ENCODE data around the gene RAP2B.
"Not testable (repeated sequence)": the region's sequence is repeated elsewhere in the genome, so short reads cannot be mapped to it uniquely, and the experiment has no call there.

Gene RAP2B

DNA sequence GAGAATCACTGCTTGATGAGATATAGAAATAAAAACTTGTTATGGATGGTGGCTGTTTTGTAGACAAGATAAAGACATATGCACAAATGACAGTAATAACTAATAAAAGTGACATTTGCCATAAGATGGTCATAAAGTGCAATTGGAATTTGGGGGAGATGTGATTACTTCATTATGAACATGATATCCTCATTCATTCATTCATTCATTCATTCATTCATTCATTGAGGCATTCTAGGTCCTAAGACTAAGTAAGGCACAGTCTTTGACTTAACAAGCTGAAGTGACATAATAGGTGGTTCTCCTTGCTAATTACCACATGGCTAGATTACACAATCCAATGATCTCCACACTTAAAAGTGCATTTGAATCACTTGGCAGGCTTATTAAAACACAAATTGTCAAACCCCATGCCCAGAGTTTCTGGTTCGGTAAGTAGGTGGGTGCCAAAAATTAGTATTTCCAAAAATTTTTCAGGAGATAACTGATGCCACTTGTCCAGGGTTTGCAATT lies 18.9 kb downstream of the RAP2B start:
- H3K4me1 ChIP-seq (ENCODE audit: low read depth, poor library complexity, severe bottlenecking), result no peaks in the 10 kb centered on the region
- TF ChIP-seq, protein P1, sequence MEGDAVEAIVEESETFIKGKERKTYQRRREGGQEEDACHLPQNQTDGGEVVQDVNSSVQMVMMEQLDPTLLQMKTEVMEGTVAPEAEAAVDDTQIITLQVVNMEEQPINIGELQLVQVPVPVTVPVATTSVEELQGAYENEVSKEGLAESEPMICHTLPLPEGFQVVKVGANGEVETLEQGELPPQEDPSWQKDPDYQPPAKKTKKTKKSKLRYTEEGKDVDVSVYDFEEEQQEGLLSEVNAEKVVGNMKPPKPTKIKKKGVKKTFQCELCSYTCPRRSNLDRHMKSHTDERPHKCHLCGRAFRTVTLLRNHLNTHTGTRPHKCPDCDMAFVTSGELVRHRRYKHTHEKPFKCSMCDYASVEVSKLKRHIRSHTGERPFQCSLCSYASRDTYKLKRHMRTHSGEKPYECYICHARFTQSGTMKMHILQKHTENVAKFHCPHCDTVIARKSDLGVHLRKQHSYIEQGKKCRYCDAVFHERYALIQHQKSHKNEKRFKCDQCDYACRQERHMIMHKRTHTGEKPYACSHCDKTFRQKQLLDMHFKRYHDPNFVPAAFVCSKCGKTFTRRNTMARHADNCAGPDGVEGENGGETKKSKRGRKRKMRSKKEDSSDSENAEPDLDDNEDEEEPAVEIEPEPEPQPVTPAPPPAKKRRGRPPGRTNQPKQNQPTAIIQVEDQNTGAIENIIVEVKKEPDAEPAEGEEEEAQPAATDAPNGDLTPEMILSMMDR (conservative IDR thresholded peaks at IDR 0.05; ENCODE audit: low read depth, low read length), result no peak
- H3K36me3 ChIP-seq (ENCODE audit: insufficient read depth), result no peaks in the 10 kb centered on the region
- H3K27me3 ChIP-seq (ENCODE audit: insufficient read depth, low read depth), result no peaks in the 10 kb centered on the region
- H3K4me3 ChIP-seq (IDR thresholded peaks at IDR 0.05; ENCODE audit: insufficient read depth, low read depth, low read length), result no peak overlapping the region
- H3K79me2 ChIP-seq (ENCODE audit: insufficient read depth, low read depth), result no peaks in the 10 kb centered on the region
- H3K27ac ChIP-seq, result no peak overlapping the region
- H3K4me2 ChIP-seq, result no peak overlapping the region
- no peak overlapping the region for H2AFZ ChIP-seq (ENCODE audit: low read depth)
- H3K9ac ChIP-seq, result no peak overlapping the region
- H4K20me1 ChIP-seq (ENCODE audit: insufficient read depth), result no peaks in the 10 kb centered on the region

- no peak overlapping the region for H3K4me2 ChIP-seq
- no peaks in the 10 kb centered on the region for H3K4me1 ChIP-seq (ENCODE audit: low read depth, poor library complexity, severe bottlenecking)
- no peak overlapping the region for H3K4me3 ChIP-seq (IDR thresholded peaks at IDR 0.05; ENCODE audit: insufficient read depth, low read depth, low read length)
- no peak overlapping the region for H3K27ac ChIP-seq
- no peaks in the 10 kb centered on the region for H4K20me1 ChIP-seq (ENCODE audit: insufficient read depth)
- no peaks in the 10 kb centered on the region for H3K27me3 ChIP-seq (ENCODE audit: insufficient read depth, low read depth)
- TF ChIP-seq, protein P1 (conservative IDR thresholded peaks at IDR 0.05; ENCODE audit: low read depth, low read length), result no peak
- no peak overlapping the region for H2AFZ ChIP-seq (ENCODE audit: low read depth)
- no peaks in the 10 kb centered on the region for H3K79me2 ChIP-seq (ENCODE audit: insufficient read depth, low read depth)
- H3K36me3 ChIP-seq (ENCODE audit: insufficient read depth), result no peaks in the 10 kb centered on the region
- no peak overlapping the region for H3K9ac ChIP-seq
These were observed 20.7 kb downstream of the RAP2B start for GRCh38 chr3:153182501-153183293.

DNA sequence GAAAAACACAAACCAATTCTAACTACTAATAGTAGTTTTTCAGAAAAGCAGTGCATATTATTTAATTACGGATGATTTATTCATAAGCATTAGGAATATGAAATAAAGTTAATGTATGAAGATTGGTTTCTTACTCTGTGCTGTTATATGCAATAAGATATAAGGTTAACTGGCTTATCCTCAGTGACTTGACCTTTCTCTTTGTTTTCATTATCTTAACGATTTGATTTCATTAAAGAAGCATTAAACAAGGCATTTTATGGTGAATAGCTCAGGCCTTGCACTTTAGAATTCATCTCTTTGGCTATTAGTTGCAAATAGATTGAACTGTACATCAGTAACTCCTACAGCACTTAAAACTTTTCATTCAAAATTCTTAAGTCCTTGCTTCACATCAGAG lies 28.9 kb downstream of the RAP2B start:
- H3K36me3 ChIP-seq (ENCODE audit: insufficient read depth), result no peaks in the 10 kb centered on the region
- no peak overlapping the region for H2AFZ ChIP-seq (ENCODE audit: low read depth)
- no peaks in the 10 kb centered on the region for H3K4me1 ChIP-seq (ENCODE audit: low read depth, poor library complexity, severe bottlenecking)
- H3K4me3 ChIP-seq (IDR thresholded peaks at IDR 0.05; ENCODE audit: insufficient read depth, low read depth, low read length), result no peak overlapping the region
- H4K20me1 ChIP-seq (ENCODE audit: insufficient read depth), result no peaks in the 10 kb centered on the region
- no peaks in the 10 kb centered on the region for H3K79me2 ChIP-seq (ENCODE audit: insufficient read depth, low read depth)
- H3K27ac ChIP-seq, result no peak overlapping the region
- no peaks in the 10 kb centered on the region for H3K27me3 ChIP-seq (ENCODE audit: insufficient read depth, low read depth)
- H3K4me2 ChIP-seq, result no peak overlapping the region
- TF ChIP-seq, protein P1 (conservative IDR thresholded peaks at IDR 0.05; ENCODE audit: low read depth, low read length), result no peak
- H3K9ac ChIP-seq, result no peak overlapping the region

- Histone ChIP-seq H3K4me2 (no peak overlapping the region), H3K9ac (no peak overlapping the region), H3K36me3 (ENCODE audit: insufficient read depth) (no peaks in the 10 kb centered on the region), H4K20me1 (ENCODE audit: insufficient read depth) (no peaks in the 10 kb centered on the region), H3K27me3 (ENCODE audit: insufficient read depth, low read depth) (no peaks in the 10 kb centered on the region), H2AFZ (ENCODE audit: low read depth) (no peak overlapping the region), H3K79me2 (ENCODE audit: insufficient read depth, low read depth) (no peaks in the 10 kb centered on the region), H3K4me3 (IDR thresholded peaks at IDR 0.05; ENCODE audit: insufficient read depth, low read depth, low read length) (no peak overlapping the region), H3K27ac (no peak overlapping the region), H3K4me1 (ENCODE audit: low read depth, poor library complexity, severe bottlenecking) (no peaks in the 10 kb centered on the region)
- TF ChIP-seq, protein P1 (conservative IDR thresholded peaks at IDR 0.05; ENCODE audit: low read depth, low read length), result no peak
These were observed 30.3 kb downstream of the RAP2B start for GRCh38 chr3:153192327-153192726.

DNA sequence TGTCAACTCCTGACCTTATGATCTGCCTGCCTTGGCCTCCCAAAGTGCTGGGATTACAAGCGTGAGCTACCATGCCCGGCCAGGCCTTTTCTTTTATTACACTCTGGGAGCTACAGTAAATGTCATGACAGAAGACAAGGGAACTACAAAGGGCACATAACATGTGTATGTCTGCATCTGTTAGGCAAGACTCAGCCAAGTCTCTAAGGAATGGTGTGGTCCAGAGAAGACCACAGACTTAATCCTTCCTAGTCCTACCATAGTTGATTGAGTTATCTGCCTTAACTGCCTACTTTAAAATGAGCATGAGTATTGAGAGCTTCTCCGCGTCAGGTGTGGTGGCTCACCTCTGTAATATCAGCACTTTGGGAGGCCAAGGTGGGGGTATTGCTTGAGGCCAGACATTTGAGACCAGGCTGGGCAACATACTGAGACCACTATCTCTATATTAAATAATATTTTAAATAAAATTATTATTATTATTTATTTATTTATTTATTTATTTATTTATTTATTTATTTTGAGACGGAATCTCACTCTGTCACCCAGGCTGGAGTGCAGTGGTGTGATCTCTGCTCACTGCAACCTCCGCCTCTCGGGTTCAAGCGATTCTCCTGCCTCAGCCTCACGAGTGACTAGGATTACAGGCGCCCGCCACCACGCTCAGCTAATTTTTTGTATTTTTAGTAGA lies 31.9 kb downstream of the RAP2B start:
- not testable (repeated sequence) for H3K79me2 ChIP-seq (ENCODE audit: insufficient read depth, low read depth); H3K4me1 ChIP-seq (ENCODE audit: low read depth, poor library complexity, severe bottlenecking); H3K4me3 ChIP-seq (IDR thresholded peaks at IDR 0.05; ENCODE audit: insufficient read depth, low read depth, low read length)

More for the DNA sequence above, 31.9 kb downstream of the RAP2B start:
- not testable (repeated sequence) for H4K20me1 ChIP-seq (ENCODE audit: insufficient read depth); H3K36me3 ChIP-seq (ENCODE audit: insufficient read depth); H3K27ac ChIP-seq; H3K27me3 ChIP-seq (ENCODE audit: insufficient read depth, low read depth); H2AFZ ChIP-seq (ENCODE audit: low read depth); H3K4me2 ChIP-seq; H3K9ac ChIP-seq
